CD4-positive, alpha-beta T cell treated with Interleukin-1 beta for 1 hour (primary cell): ENCODE data around the gene MARK3.
"Not testable (repeated sequence)": the region's sequence is repeated elsewhere in the genome, so short reads cannot be mapped to it uniquely, and the experiment has no call there.

Source experiments
- DNase-seq, 2 donors: peaks; one replicate each; pipeline ENCODE4 v3.0.0-alpha.2; 2020 to 2022

Gene MARK3

GRCh38 chr14:103516426-103517173, 131.4 kb downstream of the MARK3 start:
- no peak for DNase-seq

GRCh38 chr14:103517174-103517566, 132.0 kb downstream of the MARK3 start:
- DNase-seq: no peak

GRCh38 chr14:103517721-103518421, 132.7 kb downstream of the MARK3 start:
- DNase-seq: no peak

- DNase-seq: peak; percentile 55 to 61
Measured at GRCh38 chr14:103518422-103519042, 133.3 kb downstream of the MARK3 start.

- DNase-seq: no peak
Measured at GRCh38 chr14:103519043-103519836, 134.0 kb downstream of the MARK3 start.

GRCh38 chr14:103519837-103520212, 134.6 kb downstream of the MARK3 start:
- DNase-seq: no peak

- no peak for DNase-seq
Measured at GRCh38 chr14:103520269-103520656, 135.0 kb downstream of the MARK3 start.

GRCh38 chr14:103520657-103521437, 135.6 kb downstream of the MARK3 start:
- peak; percentile 80 to 81 for DNase-seq

- peak in 1 of 2 donors; percentile 21 for DNase-seq
Measured at GRCh38 chr14:103521438-103521950, 136.3 kb downstream of the MARK3 start.

GRCh38 chr14:103521951-103522563, 136.8 kb downstream of the MARK3 start:
- DNase-seq: no peak

GRCh38 chr14:103522649-103523574, 137.7 kb downstream of the MARK3 start, which contains the start of gene CKB:
TSS of gene CKB (minus strand) at chr14:103522830. CDS start at chr14:103522493, 337 bp downstream.
- peak; percentile 39 to 51 for DNase-seq

GRCh38 chr14:103523575-103523954, 138.3 kb downstream of the MARK3 start:
- DNase-seq: no peak

GRCh38 chr14:103524002-103524935, 139.1 kb downstream of the MARK3 start:
- DNase-seq: no peak

- not testable (repeated sequence) for DNase-seq
Measured at GRCh38 chr14:103525430-103526246, 140.4 kb downstream of the MARK3 start.

- DNase-seq: no peak
Measured at GRCh38 chr14:103526247-103526913, 141.2 kb downstream of the MARK3 start.

- DNase-seq: no peak
Measured at GRCh38 chr14:103526914-103527248, 141.7 kb downstream of the MARK3 start.

- DNase-seq: peak in 1 of 2 donors; percentile 66
Measured at GRCh38 chr14:103527408-103528145, 142.4 kb downstream of the MARK3 start.
